GM21825 (cell line): ENCODE results near the gene MCRIP1.
"Not testable (repeated sequence)": the region's sequence is repeated elsewhere in the genome, so short reads cannot be mapped to it uniquely, and the experiment has no call there.

Source experiments
- ATAC-seq: cut with Tn5 transposase; IDR thresholded peaks from one replicate; pipeline ENCODE4 v1.9.1; 2021; ENCODE audit warnings: mild to moderate bottlenecking, moderate library complexity; ENCODE audit not compliant: unreplicated experiment

The MCRIP1 gene

DNA sequence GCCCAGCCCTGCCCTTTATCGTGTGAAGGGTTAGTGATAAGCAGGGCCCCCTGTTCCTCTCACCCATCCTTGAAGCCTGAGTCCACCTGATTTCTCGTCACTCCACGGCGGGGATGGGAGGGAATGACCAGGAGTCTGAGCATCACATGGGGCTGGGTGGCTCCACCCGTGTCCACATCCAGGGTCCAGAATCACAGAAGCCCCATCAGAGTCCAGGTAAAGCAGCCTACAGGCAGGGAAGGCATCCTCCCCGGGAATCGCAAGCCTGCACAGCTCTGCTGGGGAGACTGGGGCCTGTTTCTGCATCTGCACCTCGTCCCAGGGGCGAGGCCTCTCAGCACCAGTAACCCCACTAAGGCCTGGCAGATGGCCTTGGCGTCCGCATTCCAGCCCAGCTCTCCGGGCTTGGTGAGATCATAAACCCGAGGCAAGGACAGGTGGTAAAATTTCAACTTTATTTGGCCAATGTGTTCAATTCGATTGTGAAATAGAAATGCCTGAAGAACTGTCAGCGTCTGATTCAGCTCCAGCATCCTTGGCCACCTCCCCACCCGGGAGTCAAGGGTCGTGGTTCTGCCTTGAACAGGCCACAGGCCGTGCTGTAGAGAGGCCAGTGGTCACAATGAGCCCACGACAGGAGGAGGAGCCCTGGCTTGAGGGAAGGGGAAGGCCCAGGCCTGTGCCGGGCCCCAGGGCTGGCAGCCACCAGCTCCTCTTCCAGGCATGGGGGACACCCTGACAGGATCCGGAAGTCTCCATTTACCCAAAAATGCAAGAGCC lies 9.8 kb upstream of the MCRIP1 start:
- no peak for ATAC-seq

DNA sequence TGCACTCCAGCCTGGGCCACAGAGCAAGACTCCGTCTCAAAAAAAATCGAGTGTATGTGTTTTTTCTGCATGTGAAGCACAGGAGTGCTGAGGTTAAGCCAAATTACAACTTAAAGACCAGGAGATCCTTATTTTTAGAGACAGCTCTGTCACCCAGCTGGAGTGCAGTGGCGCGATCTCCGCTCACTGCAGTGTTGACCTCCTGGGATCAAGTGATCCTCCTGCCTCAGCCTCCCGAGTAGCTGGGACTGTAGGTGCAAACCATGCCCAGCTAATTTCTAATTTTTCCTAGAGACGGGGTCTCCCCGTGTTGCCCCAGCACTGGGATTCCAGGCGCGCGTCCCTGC lies 9.3 kb upstream of the MCRIP1 start:
- ATAC-seq, result no peak

DNA sequence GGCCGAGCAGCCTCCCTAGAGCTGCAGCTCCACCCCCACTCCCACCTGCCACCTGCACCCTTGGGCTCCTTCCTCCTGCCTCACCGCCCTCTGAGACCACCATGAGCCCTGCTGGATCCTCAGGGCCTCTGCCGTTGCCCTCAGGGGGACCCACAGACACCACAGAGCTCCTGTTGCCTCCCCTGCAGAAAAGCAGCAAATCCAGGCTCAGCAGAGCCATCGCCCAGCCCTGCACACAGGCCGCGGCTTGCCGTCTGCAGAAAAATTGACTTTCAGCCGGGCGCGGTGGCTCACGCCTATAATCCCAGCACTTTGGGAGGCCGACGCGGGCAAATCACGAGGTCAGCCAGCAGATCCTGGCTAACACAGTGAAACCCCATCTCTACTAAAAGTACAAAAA lies 8.8 kb upstream of the MCRIP1 start:
- no peak for ATAC-seq

DNA sequence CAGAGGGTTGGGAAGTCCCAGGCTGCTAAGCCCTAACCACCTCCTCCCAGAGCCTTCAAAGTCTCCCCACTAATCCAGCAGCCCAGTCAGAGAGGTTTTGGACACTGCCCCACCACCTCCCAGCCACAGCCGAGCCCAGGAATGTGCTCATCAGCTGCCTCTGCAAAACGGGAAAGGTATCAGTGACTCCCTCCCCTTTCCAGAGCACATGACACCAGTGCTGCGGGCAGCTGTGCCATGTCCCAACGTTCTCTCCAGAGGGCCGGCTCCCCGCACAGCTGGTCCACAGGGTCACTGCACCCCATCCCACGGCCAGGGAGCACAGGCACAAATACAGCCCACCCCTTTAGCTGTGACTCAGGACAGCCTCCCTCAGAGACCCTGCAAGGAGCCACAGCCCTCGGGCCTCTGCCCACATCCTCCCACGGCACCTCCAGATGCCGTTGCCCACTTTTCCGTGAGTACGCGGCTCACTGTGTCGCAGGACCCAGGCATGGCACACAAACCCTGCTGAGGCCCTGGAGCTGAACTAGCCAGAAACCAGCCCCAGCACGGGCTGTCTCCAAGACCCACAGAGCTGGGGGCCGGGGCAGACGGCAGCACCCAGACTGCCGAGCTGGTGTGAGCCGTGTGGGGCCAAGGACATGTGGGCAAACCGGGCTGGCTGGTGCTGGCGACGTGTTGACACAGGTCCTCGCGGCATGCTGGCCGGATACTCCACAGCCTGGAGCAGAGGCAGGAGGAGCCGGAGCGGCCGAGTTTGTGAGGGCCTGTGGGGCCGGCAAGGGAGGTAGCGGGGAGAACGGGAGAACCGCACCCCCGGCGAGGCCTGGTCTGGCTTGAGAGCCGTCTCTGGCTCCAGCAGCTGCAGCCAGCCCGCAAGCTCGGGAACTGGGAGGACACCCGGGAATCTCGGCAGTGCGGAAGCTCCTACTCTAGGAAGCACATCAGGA lies 8.0 kb upstream of the MCRIP1 start:
- ATAC-seq, result no peak

DNA sequence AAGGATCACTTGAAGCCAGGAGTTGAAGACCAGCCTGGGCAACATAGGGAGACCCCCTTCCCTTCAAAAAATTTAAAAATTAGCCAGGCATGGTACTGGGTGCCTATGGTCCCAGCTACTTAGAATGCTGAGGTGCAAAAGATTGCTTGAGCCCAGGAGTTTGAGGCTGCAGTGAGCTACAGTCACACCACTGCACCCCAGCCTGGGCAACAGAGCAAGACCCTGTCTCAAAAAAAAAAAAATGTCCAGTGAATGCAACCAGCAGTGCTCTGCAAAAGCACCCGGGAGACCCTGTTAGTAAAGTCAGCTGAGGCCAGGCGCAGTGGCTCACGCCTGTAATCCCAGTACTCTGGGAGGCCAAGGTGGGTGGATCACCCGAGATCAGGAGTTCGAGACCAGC lies 7.0 kb upstream of the MCRIP1 start:
- ATAC-seq, result not testable (repeated sequence)

DNA sequence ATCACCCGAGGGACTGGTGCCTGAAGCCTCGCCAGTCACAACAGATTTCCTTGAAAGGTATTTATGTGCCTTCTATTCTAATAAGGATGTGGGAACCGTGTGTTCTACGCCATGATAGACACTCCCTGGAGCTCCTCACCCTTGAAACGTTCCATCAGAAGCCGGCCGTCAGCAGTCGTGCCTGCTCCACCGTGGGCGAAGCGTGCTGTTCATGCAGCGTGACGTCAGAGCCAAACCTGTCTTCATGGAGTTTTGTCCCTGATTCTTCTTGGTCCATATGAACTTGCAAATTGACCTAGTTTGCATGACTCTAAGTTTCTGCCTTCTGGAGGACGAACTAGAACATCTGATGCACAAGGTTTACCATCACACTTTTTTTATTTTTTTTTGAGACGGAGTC lies 6.2 kb upstream of the MCRIP1 start:
- no peak for ATAC-seq

DNA sequence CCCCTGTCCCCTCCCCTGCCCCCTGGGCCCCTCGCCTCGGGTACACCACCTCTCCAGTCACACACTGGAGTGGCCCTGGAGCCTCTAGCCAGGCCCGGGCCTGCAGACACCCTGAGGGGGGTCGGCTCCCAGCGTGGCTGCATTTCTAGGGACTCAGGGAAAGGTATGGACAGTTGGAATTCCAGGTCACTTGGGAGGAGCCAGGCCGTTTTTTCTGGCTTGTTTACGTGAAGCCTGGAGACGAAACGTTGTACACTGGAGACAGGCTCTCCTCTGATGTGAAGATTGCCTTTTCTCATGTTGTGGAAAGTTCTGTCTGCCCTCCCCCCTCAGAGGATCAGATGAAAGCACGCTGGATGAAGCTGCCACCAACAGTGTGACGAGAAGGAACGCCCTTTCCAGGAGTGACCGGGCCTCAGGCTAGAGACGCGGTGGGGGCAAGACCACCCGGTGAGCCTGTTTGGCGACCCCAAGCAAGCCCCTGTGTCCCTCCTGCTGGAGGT lies 5.7 kb upstream of the MCRIP1 start:
- no peak for ATAC-seq

DNA sequence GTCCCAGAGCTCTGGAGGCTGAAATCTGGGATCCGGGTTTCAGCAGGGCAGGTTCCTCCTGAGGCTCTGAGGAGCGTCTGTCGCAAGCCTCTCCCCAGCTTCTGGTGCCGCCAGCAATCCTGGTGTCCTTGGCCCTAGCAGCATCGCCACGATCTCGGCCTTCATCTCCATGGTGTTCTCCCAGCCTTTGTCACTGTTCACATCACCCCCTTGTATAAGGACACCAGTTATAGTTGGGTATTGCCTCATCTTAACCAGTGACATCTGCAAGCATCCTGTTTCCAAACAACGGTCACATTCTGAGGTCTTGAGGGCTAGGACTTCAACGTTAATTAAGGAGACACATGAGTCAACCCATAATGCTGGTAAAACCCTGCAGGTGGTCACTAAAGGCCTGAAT lies 4.5 kb upstream of the MCRIP1 start:
- no peak for ATAC-seq

DNA sequence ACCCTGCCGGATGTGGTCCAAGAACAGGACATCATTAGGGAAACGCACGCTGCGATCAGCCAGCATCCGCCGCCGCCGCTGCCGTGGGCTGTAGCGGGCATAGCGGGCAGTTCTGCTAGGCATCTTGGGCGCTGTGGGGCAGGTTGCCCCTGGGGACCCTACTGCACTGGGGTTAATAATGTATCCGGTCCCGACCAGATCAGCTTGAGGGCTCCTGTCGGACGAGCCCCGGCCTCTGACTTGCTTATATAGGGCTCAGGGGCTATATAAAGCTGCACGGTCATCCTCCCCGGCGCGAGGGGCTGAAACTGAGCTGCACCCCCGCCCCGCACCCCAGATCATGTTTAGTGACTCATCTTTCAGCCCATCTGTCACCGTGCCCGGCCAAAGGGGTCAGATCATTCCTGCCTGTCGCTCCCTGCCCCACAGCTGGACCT lies 1.8 kb upstream of the MCRIP1 start, which contains the start of gene PPP1R27:
PPP1R27 (minus strand) TSS at position 220 of the 437 bp plus-strand sequence; CDS start at position 123, 97 bp downstream.
- ATAC-seq, result no peak

DNA sequence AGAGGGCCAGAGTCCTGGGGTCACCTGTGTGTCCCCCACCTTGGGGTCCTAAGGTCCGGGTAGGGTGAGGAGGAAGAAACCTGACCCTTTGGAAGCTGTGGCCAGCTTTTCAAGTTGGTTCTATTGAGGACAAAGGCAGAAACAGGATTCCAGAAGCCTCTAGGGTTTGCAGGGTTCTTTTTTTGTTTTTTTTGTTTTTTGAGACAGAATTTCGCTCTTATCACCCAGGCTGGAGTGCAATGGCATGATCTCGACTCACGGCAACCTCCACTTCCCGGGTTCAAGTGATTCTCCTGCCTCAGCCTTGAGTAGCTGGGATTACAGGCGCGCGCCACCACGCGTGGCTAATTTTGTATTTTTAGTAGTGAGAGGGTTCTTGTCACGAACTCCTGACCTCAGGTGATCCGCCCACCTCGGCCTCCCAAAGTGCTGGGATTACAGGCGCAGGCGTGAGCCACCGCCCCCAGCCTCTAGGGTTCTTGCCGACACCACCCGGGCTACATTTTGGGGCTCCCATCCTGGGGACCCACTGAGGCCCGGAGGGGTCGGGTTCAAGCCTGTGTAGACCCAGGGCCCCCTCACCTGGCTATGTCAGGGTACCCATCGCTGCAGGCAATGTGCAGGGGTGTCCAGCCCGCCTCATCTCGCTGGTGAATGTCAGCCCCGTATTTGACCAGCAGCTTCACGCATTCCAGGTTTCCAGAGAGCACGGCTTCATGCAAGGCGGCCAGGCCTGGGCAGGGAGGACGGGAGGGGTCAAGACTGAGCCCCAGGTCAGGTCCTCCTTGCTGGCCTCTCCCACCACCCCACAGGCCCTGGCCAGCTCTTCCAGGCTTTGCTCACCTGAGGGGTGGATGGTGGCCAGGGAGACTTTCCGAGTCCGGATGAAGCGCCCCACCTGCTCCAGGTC lies 1.1 kb upstream of the MCRIP1 start:
- ATAC-seq, result no peak

DNA sequence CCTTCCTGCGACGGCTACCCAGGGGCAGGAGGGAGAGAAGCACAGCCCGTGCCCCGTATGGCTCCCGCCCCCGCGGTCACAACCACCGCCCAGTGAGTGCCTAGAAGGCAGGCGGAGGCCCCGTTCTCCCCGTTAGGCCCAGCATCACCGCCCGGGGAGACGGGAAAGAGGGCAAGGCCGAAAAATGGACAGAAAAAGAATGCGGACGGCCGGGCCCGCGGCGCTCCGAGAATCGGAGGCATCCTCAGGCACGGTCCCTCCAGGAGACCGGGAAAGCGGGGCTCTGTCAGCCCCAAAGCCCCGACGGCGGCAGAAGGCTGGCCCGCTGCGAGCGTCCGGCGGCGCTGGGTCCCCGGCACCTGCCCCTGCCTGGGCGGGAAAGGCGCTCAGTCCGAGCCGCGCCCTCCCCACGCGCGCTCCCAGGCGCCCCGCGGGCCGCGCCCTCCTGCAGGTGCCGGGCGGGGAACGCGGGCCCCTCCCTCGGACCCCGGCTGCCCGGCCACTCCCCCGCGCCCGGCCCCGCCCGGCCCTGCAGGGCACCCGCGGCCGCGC lies 407 bp downstream of the MCRIP1 start:
- ATAC-seq, result peak; percentile 17

DNA sequence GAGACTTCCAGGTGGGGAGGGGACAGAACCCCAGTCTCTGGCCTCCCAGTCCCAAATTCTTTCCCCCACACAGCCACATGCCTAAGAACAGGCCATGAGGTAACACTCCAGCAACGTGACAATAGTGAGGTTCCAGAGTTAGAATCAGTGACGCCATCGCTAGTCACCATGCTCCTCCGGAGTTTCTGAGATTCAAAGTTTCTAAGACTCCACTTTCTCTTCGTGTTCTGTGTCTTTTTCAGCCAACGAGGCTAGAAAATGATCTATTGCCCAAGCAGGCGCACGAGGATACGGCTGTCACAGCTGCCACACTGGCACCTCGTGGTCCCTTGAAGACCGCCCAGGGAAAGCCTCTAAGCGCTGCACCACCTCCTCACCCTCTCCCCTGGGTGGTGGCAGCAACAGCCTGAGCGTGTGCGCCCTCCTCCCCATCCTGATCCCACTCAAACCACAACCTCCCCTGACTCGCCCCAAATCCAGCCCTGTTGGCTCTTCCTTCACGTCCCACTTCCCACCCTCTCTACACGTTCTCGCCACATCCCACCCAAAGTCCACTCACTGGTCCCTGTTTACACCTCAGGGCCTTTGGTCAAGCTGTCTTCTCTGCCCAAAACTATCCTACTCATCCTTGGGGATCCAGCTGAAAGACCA lies 1.0 kb downstream of the MCRIP1 start:
- peak; percentile 7 for ATAC-seq

DNA sequence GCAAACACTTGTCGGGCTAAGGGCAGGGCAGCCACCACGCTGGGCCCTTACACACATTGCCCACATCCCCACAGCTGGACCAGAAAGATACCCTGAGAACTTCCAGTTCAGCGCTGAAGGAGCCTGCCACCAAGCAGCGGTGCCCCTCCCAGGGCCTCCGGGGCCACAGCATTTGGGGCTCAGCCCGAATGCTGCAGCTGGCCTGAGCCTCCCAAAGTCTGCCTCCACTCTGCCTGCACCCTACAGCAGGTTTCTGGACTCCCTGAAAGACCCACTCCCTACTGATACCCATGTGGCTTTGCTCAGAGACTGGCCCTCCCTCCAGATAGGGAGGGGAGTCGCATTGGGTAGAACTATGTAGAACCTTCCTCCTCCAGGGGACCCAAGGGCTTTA lies 1.5 kb downstream of the MCRIP1 start:
- ATAC-seq, result no peak

DNA sequence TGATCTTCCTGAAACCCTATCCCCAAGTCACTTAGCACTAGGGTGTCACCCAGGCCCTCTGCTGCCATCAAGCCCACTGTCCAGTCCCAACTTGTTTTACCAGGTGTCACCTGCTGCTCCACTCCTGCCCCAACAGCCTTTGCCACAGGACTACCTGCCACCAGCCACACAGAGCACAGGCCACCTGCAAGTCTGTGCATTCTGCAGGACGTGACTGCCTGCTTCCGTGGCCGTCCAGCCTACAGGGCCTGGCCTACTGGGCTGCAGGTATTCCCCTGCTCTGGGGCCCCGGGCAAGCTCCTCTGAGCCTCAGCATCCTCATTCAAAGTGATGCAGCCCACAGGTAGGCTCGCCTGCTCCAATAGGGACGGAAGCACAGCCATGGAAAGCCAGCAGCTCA lies 3.2 kb downstream of the MCRIP1 start:
- ATAC-seq, result no peak

DNA sequence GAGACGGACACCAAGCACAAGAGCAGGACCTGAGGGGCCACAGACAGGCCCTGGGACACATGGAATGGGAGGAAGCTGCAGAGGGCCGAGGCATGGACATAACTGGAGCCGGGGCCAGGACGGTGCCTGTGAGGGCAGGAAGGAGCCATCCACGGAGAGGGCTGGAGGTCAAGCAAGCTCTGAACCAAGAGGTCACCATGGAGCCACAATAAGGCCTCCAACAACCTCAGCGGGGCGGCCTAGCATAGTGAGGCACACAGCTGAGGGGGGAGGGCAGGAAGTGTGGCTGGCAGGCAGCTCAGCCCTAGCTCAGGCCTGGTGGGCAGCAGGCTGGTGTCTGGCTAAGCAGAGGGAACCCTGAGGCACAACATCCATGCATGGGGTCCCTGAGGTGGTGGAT lies 4.4 kb downstream of the MCRIP1 start:
- no peak for ATAC-seq

DNA sequence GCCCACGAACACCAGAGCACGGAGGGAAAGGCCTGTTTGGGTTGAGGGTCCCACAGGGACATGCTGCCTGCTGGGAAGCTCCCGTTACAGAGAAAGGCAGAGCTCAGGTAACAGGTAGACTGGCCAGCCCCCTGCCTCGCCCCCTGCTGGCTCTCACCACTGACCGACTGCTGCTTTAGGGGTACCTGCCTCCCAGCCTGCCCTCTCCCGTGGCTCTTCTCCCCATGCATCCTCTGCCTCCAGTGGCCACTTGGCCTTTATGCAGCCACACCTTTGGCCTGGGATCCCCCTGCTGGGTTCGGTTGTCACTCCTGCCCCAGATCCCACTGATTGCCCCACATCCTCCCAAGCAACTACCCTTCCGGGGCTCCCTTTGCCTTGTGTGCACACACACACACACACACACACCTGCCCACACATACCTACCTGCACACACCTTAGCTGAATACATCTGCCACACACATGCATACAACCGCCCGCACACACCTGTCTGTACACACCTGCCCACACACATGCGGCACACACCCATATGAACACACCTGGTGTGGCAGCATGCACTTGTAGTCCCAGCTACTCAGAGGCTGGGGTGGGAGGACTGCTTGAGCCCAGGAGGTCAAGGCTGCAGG lies 7.1 kb downstream of the MCRIP1 start:
- ATAC-seq, result no peak

DNA sequence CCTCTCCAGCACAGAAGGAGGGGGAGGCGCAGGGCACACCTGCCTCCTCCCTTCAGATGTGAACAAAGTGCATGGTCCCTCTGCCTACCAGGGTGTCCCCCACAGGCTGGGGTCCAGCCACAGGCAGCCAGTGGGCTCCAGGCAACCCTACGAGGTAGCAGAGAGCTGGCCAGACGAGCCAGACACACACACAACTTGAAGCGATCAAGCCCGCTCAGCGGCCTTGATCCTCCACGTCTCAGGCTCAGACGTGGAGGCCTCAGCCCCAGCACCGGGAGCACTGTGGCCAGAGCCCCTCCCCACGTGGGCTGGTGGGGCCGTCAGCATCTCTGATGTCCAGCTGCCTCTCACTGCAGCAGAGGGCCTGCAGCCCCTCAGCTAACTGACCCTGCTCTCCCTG lies 8.5 kb downstream of the MCRIP1 start:
- ATAC-seq, result no peak

DNA sequence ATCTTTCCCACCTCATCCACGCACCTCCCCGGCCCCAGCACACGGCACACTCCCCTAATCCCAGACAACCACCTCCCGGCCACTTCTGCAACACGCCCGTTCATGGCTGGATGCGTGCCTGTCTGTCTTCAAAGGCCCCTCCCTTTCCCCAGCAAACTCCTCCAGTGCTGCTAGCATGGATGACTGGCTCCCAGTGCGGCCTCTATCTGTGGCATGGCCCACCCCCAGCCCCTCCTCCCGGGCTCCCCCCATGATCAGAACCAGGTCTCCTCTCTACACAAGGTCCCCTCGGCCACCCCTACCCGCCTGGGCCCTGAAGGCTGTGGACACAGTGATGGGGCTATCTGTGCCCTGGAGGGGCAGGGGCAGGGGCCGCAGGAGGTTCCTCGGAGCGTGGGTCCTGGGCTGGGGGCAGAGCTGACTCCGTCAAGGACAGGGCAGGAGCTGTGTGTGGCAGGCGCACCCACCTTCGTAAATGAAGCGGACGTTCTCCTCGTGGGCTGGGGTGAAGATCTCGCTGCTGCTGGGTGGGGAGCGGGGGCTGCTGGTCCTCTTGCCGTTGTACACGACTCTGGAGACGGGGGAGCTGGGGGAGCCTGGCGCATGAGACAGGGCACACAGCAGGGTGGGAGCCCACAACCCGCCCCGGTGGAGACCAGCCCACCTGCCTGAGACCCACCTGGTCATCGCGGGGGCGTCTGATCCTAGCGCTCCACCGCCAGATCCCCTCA lies 9.1 kb downstream of the MCRIP1 start:
- ATAC-seq, result no peak
